Measurements from ENCODE around the gene SHMT1.

DNA sequence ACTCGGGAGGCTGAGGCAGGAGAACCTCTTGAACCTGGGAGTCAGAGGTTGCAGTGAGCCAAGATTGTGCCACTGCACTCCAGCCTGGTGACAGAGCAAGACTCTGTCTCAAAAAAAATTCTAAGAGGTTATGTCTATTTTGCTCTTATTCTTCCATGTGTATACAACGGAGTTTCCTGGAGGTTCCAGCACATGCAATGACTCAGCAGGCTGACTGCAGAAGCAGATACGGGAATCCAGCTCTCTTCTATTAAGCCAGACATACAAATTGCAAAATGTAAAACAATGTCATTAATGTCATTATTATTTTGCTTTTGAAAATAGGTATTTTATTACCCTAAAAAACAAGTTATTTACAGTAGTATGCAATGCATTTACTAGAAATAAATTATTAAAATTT, 84.5 kb downstream of the SHMT1 start:
- TF ChIP-seq CTCF (IDR thresholded peaks at IDR 0.05): no peak
- no peak for TF ChIP-seq ZFX (IDR thresholded peaks at IDR 0.05; ENCODE audit: borderline replicate concordance)
